ENCODE measurements around the gene ALOX12. TPM values are rescaled to one million over a fixed set of nuclear protein-coding genes. Genes with fewer than 3 reads are reported as not detected.

ALOX12 gene
- total RNA-seq, 4 donors from 2014 or later = 17.1 to 32.5 (median 21.9) TPM

DNA sequence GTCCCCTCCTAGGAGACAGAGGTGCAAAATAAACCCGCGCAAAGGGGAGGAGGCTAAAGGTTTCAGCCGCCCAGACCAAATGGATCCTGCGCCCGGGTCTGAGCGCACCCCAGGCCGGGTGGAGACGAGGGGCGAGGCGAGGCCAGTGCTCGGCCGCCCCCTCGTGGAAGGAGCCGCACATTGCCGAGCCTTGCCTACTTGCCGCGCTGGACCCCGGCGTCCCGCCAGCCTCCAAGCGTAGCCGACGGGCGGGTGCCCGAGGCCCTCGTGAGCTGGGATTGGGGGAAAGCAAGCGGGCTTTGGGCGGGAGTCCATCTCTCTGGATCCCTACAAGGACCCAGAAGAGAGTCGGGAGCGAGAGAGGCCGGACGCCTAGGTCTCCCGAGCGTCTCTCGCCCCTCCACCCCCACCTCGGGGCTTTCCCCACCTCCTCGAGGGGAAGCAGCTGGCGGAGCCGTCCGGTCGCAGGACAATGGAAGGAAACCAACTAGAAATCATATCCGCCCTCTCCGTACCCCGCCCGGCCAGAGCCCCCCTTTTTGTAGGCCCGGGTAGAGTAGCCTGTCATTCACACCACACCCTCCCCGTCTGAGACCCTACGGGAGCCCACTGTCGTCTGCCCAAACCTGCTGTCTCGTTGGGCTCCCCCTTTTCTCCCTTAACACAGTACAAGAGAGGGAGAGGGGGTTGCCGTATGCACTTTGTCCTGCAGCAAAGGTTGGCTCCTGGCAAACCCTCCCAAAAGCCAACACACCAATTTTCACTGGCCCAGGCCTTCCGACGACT, 26.3 kb downstream of the ALOX12 start:
- TF ChIP-seq POLR2A (IDR thresholded peaks at IDR 0.05) = no peak
- TF ChIP-seq, protein P1, sequence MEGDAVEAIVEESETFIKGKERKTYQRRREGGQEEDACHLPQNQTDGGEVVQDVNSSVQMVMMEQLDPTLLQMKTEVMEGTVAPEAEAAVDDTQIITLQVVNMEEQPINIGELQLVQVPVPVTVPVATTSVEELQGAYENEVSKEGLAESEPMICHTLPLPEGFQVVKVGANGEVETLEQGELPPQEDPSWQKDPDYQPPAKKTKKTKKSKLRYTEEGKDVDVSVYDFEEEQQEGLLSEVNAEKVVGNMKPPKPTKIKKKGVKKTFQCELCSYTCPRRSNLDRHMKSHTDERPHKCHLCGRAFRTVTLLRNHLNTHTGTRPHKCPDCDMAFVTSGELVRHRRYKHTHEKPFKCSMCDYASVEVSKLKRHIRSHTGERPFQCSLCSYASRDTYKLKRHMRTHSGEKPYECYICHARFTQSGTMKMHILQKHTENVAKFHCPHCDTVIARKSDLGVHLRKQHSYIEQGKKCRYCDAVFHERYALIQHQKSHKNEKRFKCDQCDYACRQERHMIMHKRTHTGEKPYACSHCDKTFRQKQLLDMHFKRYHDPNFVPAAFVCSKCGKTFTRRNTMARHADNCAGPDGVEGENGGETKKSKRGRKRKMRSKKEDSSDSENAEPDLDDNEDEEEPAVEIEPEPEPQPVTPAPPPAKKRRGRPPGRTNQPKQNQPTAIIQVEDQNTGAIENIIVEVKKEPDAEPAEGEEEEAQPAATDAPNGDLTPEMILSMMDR (IDR thresholded peaks at IDR 0.05) = peak in 1 of 3 donors; percentile 84
- DNase-seq (ENCODE audit: low spot score in 2 of 2) = peak; percentile 71 to 97
- 1 to 6% methylated on average over 21 to 52 of the region's 53 CpGs for WGBS, 2 donors
- intact Hi-C loops (cut with DNase I; ENCODE audit: low total_unique reads) = no loop called here
- H3K4me3 ChIP-seq (ENCODE audit: low read depth, poor library complexity, severe bottlenecking) = no peak overlapping the region

DNA sequence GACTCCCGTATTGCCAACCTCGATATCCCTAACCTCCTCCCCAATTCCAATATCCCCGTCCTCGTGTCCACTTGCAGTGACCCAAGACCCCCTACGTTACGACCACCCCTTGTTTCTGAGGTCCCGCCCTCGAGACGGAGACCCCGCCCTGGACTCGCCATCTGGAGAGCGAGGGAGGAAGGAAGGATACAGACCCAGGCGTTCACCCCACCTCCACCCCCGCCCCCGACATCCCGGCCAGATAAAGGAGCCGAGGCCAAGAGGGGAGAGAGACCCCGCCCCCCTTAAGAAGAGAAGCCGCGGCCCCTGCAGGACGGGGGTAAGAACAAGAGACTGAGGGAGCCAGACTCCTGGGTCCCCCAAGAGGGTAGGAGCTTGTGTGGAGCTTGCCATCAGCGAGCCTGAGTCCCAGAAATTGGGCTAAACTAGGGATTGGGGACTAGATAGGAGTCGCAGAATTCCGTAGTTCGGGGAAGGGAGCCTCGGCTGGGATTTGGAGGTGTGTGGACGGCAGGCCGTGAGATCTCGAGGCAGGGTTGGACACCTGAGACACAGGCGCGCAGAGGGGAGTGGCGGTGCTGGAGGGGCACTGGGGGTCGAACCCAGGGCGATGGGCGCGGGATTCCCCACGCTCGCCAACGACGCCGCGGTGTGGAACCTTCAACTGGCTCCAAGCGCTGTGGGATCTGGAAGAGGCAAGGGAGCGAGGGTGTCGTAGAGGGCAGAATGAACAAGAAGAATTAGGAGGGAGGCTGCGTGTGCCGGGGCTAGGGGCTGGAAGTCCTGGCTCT, 27.1 kb downstream of the ALOX12 start, which contains the start of gene BCL6B:
TSS of gene BCL6B (plus strand) at position 270 of the 791 bp plus-strand sequence. CDS start 622 bp downstream, outside the sequence.
- peak in 1 of 2 donors; percentile 30 for DNase-seq (ENCODE audit: low spot score in 2 of 2)
- no peak for TF ChIP-seq POLR2A (IDR thresholded peaks at IDR 0.05)
- TF ChIP-seq, protein P1 (IDR thresholded peaks at IDR 0.05) = no peak
- intact Hi-C loops (cut with DNase I; ENCODE audit: low total_unique reads) = no loop called here
- 5 to 10% methylated on average over 46 of the region's 47 CpGs for WGBS, 2 donors
- no peak within 1 kb of the TSS for H3K4me3 ChIP-seq (ENCODE audit: low read depth, poor library complexity, severe bottlenecking)

DNA sequence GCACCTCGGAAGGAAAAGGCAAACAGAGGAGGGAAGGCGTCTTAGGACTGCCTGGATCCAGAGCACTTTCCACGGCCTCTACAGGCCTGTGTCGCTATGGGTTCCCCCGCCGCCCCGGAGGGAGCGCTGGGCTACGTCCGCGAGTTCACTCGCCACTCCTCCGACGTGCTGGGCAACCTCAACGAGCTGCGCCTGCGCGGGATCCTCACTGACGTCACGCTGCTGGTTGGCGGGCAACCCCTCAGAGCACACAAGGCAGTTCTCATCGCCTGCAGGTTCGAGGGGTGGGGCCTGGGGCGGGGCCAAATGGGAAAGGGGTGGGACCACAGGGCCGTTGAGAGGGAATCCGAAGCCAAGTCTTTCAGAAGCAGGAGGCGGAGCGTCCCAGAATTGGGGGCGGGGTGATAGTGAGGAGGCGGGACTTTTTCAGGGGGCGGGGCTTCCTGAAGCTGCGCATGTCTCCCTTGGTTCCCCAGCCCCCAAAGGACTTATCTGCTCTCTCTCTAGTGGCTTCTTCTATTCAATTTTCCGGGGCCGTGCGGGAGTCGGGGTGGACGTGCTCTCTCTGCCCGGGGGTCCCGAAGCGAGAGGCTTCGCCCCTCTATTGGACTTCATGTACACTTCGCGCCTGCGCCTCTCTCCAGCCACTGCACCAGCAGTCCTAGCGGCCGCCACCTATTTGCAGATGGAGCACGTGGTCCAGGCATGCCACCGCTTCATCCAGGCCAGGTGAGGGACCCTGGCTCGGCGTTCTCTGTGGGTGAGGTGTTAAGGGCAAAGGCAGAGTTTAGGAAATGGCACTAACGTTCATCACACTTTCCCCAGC, 27.9 kb downstream of the ALOX12 start:
- intact Hi-C loops (cut with DNase I; ENCODE audit: low total_unique reads) = no loop called here
- 33 to 38% methylated on average over 42 to 51 of the region's 51 CpGs for WGBS, 2 donors
- no peak overlapping the region for H3K4me3 ChIP-seq (ENCODE audit: low read depth, poor library complexity, severe bottlenecking)
- peak; percentile 93 to 99 for DNase-seq (ENCODE audit: low spot score in 2 of 2)
- TF ChIP-seq POLR2A (IDR thresholded peaks at IDR 0.05) = peak in 1 of 2 donors; percentile 57
- TF ChIP-seq, protein P1 (IDR thresholded peaks at IDR 0.05) = no peak

DNA sequence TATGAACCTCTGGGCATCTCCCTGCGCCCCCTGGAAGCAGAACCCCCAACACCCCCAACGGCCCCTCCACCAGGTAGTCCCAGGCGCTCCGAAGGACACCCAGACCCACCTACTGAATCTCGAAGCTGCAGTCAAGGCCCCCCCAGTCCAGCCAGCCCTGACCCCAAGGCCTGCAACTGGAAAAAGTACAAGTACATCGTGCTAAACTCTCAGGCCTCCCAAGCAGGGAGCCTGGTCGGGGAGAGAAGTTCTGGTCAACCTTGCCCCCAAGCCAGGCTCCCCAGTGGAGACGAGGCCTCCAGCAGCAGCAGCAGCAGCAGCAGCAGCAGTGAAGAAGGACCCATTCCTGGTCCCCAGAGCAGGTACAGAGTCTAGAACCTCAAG, 28.5 kb downstream of the ALOX12 start:
- no peak overlapping the region for H3K4me3 ChIP-seq (ENCODE audit: low read depth, poor library complexity, severe bottlenecking)
- no peak for TF ChIP-seq POLR2A (IDR thresholded peaks at IDR 0.05)
- TF ChIP-seq, protein P1 (IDR thresholded peaks at IDR 0.05) = no peak
- WGBS, 2 donors = 66 to 71% methylated on average over 8 of the region's 8 CpGs
- peak in 1 of 2 donors; percentile 28 for DNase-seq (ENCODE audit: low spot score in 2 of 2)
- intact Hi-C loops (cut with DNase I; ENCODE audit: low total_unique reads) = no loop called here

DNA sequence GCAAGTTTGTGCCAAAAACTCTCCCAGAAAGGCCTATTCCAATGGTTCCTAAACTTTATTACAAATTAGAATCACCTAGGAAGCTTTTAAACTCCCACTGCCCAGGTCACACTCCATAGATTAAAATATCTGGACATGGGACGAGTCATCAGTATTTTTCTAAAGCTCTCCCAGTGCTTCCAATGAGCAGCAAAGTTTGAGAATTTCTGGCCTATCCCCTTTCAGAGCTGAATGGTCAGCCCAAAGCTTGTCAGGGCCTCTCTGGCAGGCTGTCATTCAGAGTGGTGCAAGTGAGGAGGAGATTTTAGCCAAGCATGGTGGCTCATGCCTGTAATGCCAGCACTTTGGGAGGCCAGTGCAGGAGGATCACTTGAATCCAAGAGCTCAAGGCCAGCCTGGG, 29.4 kb downstream of the ALOX12 start:
- TF ChIP-seq, protein P1 (IDR thresholded peaks at IDR 0.05) = no peak
- no peak for TF ChIP-seq POLR2A (IDR thresholded peaks at IDR 0.05)
- no peak overlapping the region for H3K4me3 ChIP-seq (ENCODE audit: low read depth, poor library complexity, severe bottlenecking)
- intact Hi-C loops (cut with DNase I; ENCODE audit: low total_unique reads) = no loop called here

More for the DNA sequence above, 29.4 kb downstream of the ALOX12 start:
- 88 to 89% methylated on average over 1 of the region's 1 CpG for WGBS, 2 donors
- no peak for DNase-seq (ENCODE audit: low spot score in 2 of 2)
